Measurements from ENCODE around the gene SPANXN3. TPM values are rescaled to one million over a fixed set of nuclear protein-coding genes. Genes with fewer than 3 reads are reported as not detected.
"Not testable (repeated sequence)": the region's sequence is repeated elsewhere in the genome, so short reads cannot be mapped to it uniquely, and the experiment has no call there.

The SPANXN3 gene, protein sequence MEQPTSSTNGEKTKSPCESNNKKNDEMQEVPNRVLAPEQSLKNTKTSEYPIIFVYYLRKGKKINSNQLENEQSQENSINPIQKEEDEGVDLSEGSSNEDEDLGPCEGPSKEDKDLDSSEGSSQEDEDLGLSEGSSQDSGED
- not detected in 2 replicates for total RNA-seq (2014; rRNA removed; shearing (Covaris generic))
- polyA plus RNA-seq (2015; cell fraction: cytosol; rRNA removed) = not detected in 2 replicates
- polyA plus RNA-seq (2015; cell fraction: nucleus; rRNA removed) = not detected in 2 replicates

GRCh38 chrX:143517375-143517774 lies at the start of gene SPANXN3:
Gene SPANXN3, minus strand, starts transcription at chrX:143517475. Its CDS starts 84 bp downstream, at chrX:143517391.
- in situ Hi-C loops (cut with HindIII; ENCODE audit: low pct_unique_long_range_greater_than_20kb, low sequenced_read_pairs); DNase-seq (ENCODE audit: low read depth, low spot score): not testable (repeated sequence)

DNA sequence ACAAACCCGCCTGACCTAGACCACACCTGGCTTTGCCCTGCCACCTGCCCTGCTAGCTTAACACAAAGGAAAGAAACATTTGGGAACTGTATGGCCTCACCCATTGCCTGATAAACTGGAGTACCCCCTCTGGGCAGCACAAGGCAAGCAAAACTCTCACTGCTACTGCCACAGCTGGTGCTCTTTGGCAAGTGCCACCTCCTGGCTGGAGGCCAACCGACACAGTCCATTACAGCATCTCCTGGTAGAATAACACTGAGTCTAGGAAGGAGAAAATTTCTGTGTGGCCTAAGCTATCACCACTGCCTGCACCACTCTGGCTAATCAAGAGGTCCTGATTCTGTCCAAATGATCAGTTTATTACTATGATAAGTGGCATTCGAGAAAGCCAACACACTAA lies 18.9 kb upstream of the SPANXN3 start:
- DNase-seq (ENCODE audit: low read depth, low spot score) = no peak
- in situ Hi-C loops (cut with HindIII; ENCODE audit: low pct_unique_long_range_greater_than_20kb, low sequenced_read_pairs) = no loop called here

DNA sequence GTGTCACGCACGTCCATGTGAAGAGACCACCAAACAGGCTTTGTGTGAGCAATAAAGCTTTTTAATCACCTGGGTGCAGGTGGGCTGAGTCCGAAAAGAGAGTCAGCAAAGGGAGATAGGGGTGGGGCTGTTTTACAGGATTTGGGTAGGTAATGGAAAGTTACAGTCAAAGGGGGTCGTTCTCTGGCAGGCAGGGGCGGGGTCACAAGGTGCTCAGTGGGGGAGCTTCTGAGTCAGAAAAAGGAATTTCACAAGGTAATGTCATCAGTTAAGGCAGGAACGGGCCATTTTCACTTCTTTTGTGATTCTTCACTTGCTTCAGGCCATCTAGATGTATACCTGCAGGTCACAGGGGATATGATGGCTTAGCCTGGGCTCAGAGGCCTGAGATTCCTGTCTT lies 15.1 kb downstream of the SPANXN3 start:
- DNase-seq (ENCODE audit: low read depth, low spot score); in situ Hi-C loops (cut with HindIII; ENCODE audit: low pct_unique_long_range_greater_than_20kb, low sequenced_read_pairs): not testable (repeated sequence)

GRCh38 chrX:143500751-143501150 lies 16.5 kb downstream of the SPANXN3 start:
- in situ Hi-C loops (cut with HindIII; ENCODE audit: low pct_unique_long_range_greater_than_20kb, low sequenced_read_pairs) = no loop called here
- DNase-seq (ENCODE audit: low read depth, low spot score) = no peak

- in situ Hi-C loops (cut with HindIII; ENCODE audit: low pct_unique_long_range_greater_than_20kb, low sequenced_read_pairs) = no loop called here
- no peak for DNase-seq (ENCODE audit: low read depth, low spot score)
Observed at GRCh38 chrX:143486105-143486504, 31.2 kb downstream of the SPANXN3 start.

DNA sequence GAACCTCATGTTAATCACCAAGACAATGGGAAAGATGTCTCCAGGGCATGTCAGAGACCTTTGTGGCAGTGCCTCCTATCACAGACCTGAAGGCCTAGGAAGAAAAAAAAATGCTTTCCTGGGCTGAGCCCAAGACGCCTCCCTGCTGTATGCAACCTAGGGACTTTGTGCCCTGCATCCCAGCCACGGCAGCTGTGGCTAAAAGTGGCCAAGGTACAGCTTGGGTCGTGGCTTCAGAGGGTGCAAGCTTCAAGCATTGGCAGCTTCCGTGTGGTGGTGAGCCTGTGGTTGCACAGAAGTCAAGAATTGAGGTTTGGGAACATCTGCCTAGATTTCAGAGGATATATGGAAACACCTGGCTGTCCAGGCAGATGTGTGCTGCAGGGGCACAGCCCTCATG lies 40.5 kb downstream of the SPANXN3 start:
- in situ Hi-C loops (cut with HindIII; ENCODE audit: low pct_unique_long_range_greater_than_20kb, low sequenced_read_pairs) = no loop called here

GRCh38 chrX:143472347-143472938 lies 44.8 kb downstream of the SPANXN3 start:
- DNase-seq (ENCODE audit: low read depth, low spot score) = no peak
- in situ Hi-C loops (cut with HindIII; ENCODE audit: low pct_unique_long_range_greater_than_20kb, low sequenced_read_pairs) = no loop called here

More for the DNA sequence above, 40.5 kb downstream of the SPANXN3 start:
- no peak for DNase-seq (ENCODE audit: low read depth, low spot score)

DNA sequence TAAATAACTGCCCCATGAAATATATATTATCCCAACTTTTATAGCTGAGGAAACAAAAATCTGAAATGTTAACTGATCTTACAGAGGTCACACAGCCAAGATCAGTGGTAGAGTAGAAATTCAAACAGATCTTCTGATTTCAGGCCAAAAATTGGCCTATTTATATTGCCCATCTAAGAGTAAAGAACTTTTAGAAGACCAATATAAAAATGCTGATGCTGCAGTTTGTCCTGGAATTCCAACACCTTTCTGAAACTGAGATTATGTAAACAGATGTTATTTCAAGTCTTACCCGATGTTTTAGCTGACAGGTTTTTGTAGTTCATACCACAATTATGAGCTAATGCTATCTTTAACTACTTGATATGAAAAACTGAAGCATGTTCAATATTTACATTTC lies 51.1 kb downstream of the SPANXN3 start:
- in situ Hi-C loops (cut with HindIII; ENCODE audit: low pct_unique_long_range_greater_than_20kb, low sequenced_read_pairs) = no loop called here

GRCh38 chrX:143462696-143463095 lies 54.6 kb downstream of the SPANXN3 start:
- no peak for DNase-seq (ENCODE audit: low read depth, low spot score)
- in situ Hi-C loops (cut with HindIII; ENCODE audit: low pct_unique_long_range_greater_than_20kb, low sequenced_read_pairs) = no loop called here

More for the DNA sequence above, 51.1 kb downstream of the SPANXN3 start:
- no peak for DNase-seq (ENCODE audit: low read depth, low spot score)

GRCh38 chrX:143461606-143462005 lies 55.7 kb downstream of the SPANXN3 start:
- in situ Hi-C loops (cut with HindIII; ENCODE audit: low pct_unique_long_range_greater_than_20kb, low sequenced_read_pairs) = no loop called here
- no peak for DNase-seq (ENCODE audit: low read depth, low spot score)

Other genes with a start within 250 kb of the SPANXN3 start
- 0.34 and 0.40 TPM in 2 replicates for gene SLITRK4, start 118.6 kb upstream of the SPANXN3 start, total RNA-seq (2014; rRNA removed; shearing (Covaris generic))
- not detected in 2 replicates for gene SPANXN2, start 203.3 kb upstream of the SPANXN3 start, total RNA-seq (2014; rRNA removed; shearing (Covaris generic))